CD4-positive, alpha-beta T cell treated with Interleukin-6 for 4 hours (primary cell): Measurements from ENCODE around the gene ANKS3.

Experiments
- DNase-seq: peaks from one replicate; pipeline ENCODE4 v3.0.0-alpha.2; 2020; ENCODE audit warnings: mixed read lengths

The ANKS3 gene

GRCh38 chr16:4723071-4723767 is 10.9 kb downstream of the ANKS3 start:
- no peak for DNase-seq

GRCh38 chr16:4718466-4718865 is 15.6 kb downstream of the ANKS3 start:
- DNase-seq: no peak

DNA sequence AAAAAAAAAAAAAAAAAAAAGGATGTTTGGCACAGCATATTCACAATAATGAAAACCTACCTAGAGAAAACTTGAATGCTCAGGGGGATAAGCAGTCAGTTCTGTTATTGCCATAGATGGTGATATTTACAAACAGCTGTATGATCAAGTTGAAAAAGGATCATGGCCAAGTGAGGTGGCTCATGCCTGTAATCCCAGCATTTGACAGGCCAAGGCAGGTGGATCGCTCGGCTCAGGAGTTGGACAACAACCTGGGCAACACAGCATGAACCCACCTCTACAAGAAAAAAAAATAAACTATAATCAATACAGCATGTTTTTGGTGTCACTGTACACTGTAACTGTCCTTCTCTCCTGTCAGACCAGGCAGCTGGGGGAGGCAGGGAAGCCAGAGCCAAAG is 19.1 kb downstream of the ANKS3 start:
- no peak for DNase-seq

DNA sequence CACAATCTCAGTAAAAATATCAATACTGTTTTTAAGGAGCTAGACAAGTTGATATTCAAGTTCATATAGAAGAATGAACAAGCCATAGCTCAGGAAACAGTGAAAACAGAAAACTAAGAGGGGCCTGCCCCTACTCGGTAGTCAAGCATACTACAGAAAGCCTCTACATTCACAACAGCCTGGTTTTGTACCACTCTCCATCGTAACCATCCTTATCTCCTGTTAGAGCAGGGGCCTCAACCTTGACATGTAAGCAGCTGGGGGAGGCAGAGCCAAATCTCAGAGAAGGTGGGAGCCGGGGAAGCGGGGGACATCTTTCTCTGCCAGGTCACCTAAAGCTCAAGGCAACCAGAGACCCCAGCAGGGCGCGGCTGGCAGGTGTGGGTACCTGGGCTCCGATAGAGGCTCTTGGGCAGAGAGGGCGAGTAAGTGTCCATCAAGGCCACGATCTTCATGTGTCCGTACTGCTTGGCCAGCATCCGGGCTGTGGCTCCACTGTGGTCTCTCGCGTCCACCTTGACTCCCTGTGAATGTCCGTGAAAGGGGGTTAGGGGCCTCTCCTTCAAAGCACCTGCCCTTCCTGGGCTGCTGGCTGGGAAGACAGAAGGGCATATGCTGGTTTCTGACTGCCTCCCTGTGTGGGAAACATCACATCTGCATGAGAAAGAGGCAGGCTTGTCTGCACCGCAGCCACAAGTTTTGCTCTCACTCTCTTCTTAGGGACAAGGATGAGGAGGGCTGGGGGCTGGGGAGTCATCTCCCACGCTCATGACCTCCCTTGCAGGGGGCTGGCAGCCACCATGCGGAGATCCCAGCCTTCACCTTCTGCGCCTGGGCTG is 20.2 kb downstream of the ANKS3 start:
- no peak for DNase-seq

- no peak for DNase-seq
Measured at GRCh38 chr16:4709481-4709880, 24.6 kb downstream of the ANKS3 start.

- no peak for DNase-seq
Measured at GRCh38 chr16:4706871-4707270, 27.2 kb downstream of the ANKS3 start.

GRCh38 chr16:4704913-4705312 is 29.2 kb downstream of the ANKS3 start:
- DNase-seq: no peak

DNA sequence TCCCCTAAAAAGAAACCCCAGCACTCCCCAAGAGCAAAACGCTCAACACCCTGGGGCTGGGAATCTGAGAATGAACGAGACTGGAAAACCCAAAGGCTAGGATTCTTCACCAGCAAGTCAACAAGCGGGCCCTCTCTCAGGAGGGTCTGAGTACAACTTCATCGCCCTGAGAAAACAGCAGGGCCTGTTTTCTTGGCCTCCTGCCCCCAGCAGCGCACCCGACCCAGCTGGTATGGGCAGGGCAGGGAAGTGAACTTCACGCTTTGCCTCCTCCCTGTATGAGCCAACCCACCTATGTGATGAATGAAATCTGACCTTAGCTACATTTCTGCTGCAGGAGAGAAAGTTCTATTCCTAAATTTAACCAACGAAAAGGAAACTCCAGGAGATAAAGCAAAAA is 29.6 kb downstream of the ANKS3 start:
- DNase-seq: no peak

- no peak for DNase-seq
Measured at GRCh38 chr16:4703906-4704305, 30.2 kb downstream of the ANKS3 start.

- DNase-seq: no peak
Measured at GRCh38 chr16:4702466-4702808, 31.6 kb downstream of the ANKS3 start.

DNA sequence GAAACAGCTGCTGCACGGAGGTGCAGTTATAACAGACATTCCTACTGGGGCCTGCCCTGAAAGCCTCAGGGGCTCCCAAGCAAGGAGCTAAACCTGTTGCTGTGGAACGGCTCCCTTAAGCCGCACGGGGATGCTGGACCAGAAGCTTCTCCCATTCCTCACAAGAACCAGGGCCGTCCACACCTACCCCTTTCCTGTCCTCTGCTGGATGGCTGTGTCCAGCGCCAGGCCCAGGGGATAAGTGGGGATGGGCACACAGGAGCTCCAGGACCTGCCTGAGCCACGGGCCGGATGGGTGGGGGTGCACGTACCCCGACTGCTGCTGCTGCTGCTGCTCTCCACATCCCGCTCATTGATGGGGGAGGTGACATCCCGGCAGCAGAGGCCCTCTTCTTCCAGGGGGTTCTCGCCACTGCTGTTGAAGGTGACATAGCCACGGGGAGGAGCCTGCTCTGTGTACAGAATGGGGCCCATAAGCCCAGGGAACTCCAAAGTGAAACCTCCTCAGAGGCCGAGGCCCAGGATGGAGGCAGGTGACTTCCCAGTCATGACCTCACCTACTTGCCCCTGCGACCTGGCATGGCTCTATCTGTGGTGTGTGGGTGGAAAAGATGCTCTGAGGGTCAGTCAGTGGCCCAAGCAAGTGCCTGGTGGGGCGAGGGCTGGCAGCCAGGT is 32.1 kb downstream of the ANKS3 start:
- DNase-seq: no peak

GRCh38 chr16:4700997-4701743 is 32.9 kb downstream of the ANKS3 start:
- no peak for DNase-seq

DNA sequence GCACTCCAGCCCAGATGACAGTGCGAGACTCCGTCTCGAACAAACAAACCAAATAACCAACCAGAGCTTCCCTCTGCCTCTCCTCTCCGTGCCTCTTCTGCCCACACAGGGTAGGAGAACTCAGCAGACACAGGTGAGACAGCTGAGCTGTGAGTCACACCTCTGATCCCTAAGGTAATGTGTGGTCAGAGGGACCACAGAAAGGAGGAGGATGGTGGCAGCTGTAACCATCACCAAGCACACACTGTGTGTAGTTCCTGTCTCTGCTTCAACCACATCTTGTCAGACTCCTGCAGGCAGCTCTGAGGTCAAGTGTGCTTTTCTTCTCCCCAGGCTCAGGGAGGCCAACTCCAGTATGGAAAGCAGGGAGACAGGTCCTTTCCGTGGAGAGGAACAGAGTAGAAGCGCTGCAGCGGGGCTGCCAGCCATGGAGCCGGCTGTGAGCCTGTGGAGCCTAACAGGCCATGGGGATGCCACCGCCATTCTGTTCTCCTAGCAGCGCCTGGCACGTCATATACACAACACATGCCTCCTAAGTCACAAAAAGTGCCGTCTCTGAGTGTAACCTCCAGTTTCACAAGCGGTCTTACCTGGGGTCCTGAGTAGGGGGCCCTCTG is 33.6 kb downstream of the ANKS3 start:
- peak; percentile 46 for DNase-seq

DNA sequence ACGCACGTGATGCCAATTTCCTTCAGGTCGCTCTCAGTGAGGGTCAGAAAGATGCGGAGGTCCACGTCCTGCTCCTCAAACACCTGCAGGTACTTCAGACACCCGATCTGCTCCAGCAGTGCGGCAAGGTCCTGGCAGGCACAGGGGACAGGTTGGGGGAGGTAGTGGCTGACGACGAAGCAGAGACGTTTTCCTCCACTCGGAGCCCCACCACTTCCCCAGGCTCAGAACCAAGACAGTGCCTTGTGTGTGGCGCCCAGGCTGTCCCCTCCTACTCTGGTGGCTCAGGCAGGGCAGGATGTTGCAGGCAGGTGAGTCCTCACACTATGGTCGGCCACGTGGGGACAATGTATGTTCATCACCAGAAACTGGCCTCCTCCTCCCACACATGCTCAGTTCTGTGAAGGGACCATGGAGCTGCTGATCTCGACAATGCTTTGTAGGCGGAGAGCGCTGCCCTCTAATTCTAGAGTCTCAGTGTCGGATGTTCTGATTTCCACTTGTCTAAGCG is 35.0 kb downstream of the ANKS3 start:
- no peak for DNase-seq

DNA sequence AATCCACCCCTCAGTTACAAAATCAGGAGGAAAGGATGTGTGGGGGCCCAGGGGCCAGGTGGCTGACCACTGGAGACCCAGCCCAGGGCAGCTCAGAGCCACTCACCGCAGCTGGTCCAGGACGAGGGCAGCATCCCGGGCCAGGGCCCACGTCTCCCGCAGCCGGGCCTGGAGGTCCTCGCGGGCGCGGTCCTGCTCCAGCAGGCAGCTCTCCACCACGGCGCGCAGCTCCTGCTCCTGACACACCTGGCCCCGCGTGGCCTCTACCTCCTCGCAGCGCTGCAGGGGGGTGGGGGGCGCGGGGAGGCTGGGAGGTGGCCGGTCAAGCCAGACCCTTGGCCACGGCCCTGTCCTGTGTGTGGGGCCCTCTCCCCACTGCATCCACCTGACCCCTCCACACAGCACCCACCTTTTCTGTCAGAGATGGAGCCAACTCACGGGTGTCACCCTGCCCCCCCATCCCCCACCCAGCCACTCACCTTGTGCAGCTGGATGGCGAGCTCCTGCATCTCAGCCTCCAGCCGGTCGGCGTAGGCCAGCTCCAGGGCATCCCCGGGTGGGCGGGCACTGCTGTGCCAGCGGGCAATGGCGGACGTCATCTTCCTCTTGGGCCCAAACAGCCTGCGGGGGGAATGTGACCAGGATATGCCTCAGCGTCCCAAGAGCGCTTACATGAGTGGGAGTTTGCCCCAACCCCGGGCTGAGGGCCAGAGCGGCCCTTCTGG is 35.6 kb downstream of the ANKS3 start:
- DNase-seq: no peak

GRCh38 chr16:4697848-4698291 is 36.2 kb downstream of the ANKS3 start:
- no peak for DNase-seq

DNA sequence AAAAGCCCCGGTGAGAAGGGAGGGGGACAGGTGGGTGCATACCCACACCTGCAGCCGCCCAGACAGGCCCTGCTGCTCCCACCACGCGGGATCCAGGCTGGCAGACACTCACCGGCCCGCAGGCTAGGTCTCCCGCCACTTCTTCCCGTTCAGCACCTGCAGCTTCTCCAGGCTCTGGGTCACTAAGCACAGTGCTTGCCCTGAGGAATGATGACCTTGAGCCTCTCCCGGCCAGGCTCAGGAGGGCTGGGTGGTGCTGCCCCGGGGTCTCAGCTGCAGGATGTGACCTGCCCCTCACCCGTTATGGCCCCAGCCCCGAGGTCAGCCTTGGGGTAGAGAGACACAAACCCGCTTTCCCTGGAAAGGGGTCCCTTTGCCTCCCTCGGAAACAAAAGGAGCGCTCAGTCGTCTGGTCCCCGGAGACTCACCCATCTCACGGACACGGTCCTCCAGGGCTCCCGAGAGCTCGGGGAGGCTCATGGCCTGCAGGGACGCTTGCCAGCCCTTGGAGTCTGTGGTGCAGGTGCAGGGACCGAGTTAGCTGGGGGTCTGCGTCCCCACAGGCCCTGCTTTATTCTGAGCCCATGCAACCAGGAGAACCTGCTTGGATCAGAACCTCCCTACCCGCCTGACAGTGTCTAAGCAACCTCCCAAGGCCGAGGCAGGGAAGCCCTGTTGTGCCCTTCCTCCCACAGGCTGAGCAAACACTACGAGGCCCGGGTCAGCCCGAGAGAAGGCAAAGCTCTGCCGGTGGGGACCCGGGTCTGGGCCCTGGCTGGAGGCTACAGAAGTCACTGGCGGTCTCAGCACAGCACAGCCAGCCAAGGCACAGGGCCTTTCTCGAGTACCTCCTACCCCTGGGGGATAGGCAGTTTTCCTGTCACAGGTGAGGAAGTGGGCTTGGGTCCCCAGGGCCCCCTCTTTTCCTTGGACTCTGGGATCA is 36.9 kb downstream of the ANKS3 start:
- no peak for DNase-seq

GRCh38 chr16:4696172-4696904 is 37.7 kb downstream of the ANKS3 start:
- DNase-seq: no peak

DNA sequence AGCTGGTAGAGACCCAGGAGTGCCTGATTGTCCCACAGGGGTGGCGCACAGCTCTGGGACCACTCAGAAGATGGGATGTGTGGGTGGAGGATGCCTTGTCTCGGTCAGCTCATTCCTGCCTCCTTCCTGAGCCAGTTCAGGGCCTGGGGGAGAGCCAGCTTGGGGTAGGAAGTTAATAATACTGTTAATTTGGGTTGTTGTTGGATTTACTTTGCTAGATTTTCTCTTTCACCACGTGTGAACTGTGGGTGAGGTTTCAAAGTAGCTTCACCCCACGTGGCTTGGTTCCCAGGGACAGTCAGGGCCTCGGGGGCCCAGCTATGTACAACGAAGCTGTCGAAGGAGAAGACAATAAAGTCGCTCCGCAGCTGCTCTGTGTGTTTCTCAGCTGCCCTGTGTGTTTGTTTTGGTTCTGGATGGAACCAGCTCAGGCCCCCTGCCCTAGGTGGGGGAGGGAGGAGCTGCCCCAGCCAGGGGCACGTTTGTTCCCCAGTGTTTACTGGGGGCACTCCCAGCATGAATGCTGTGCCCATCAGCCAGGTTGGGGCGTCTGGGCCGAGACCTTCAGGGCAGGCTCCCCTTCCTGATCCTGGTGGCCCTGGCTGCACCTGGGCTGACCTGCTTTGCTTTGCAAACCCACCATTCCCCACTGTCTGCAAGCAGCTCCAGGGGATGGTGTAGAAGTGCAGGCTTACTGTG is 38.4 kb downstream of the ANKS3 start:
- DNase-seq: no peak
